ENCODE data around the gene ZNF761. TPM values are rescaled to one million over a fixed set of nuclear protein-coding genes. Genes with fewer than 3 reads are reported as not detected.

The ZNF761 gene
- total and polyA plus RNA-seq, 2 of the 13 experiments (the other 11 are each of a cell fraction or from before 2014, with no cell fraction given), result 11.6 to 16.2 TPM

- no peak for TF ChIP-seq HCFC1 (IDR thresholded peaks at IDR 0.05; ENCODE audit: low read depth, low read length)
- TF ChIP-seq STAT5B (CRISPR knock-in tag; IDR thresholded peaks at IDR 0.05), result no peak
- peak; percentile 69; the same call in 1 of the 2 replicates for TF ChIP-seq ZNF292 (CRISPR knock-in tag; IDR thresholded peaks at IDR 0.05; ENCODE audit: borderline replicate concordance, low read depth)
- TF ChIP-seq ZNF143 (CRISPR knock-in tag; IDR thresholded peaks at IDR 0.05), result 0 out of 2 replicates have a peak, but pooled peaks have one; percentile 13
- TF ChIP-seq FOXA3 (CRISPR knock-in tag; IDR thresholded peaks at IDR 0.05), result peak; percentile 20; the same call in 1 of the 2 replicates
- peak; percentile 31; the same call in 1 of the 2 replicates for TF ChIP-seq ATF2 (CRISPR knock-in tag; IDR thresholded peaks at IDR 0.05)
- TF ChIP-seq ZNF263 (CRISPR knock-in tag; IDR thresholded peaks at IDR 0.05), result peak; percentile 44
- TF ChIP-seq CTCF (CRISPR knock-in tag; IDR thresholded peaks at IDR 0.05), result no peak
- 0 out of 2 replicates have a peak, but pooled peaks have one; percentile 18 for TF ChIP-seq MED1 (CRISPR knock-in tag; IDR thresholded peaks at IDR 0.05)
- TF ChIP-seq ARNTL (CRISPR knock-in tag; IDR thresholded peaks at IDR 0.05), result no peak
- TF ChIP-seq ZNF891 (CRISPR knock-in tag; IDR thresholded peaks at IDR 0.05), result no peak
- TF ChIP-seq ZNF629 (CRISPR knock-in tag; conservative IDR thresholded peaks at IDR 0.05), result peak; percentile 39; the same call in 1 of the 2 replicates
- TF ChIP-seq PCBP1 (IDR thresholded peaks at IDR 0.05; ENCODE audit: borderline replicate concordance, low read depth, low read length), result no peak
- no peak for TF ChIP-seq DMAP1 (CRISPR knock-in tag; IDR thresholded peaks at IDR 0.05)
- no peak for TF ChIP-seq NR0B2 (CRISPR knock-in tag; IDR thresholded peaks at IDR 0.05)
- no peak for TF ChIP-seq SMC3 (IDR thresholded peaks at IDR 0.05; ENCODE audit: low read length)
- TF ChIP-seq HINFP (CRISPR knock-in tag; IDR thresholded peaks at IDR 0.05; ENCODE audit: low read depth), result no peak
- TF ChIP-seq CERS6 (CRISPR knock-in tag; IDR thresholded peaks at IDR 0.05), result no peak
- no peak for TF ChIP-seq LCORL (IDR thresholded peaks at IDR 0.05)
- peak; percentile 51; the same call in 1 of the 2 replicates for TF ChIP-seq LCORL (CRISPR knock-in tag; IDR thresholded peaks at IDR 0.05)
- TF ChIP-seq TP53 (CRISPR knock-in tag; conservative IDR thresholded peaks at IDR 0.05), result no peak
- no peak for TF ChIP-seq KLF15 (CRISPR knock-in tag; IDR thresholded peaks at IDR 0.05; ENCODE audit: borderline replicate concordance)
- no peak for TF ChIP-seq DNMT3B (CRISPR knock-in tag; conservative IDR thresholded peaks at IDR 0.05)
- no peak for TF ChIP-seq MXI1 (IDR thresholded peaks at IDR 0.05; ENCODE audit: borderline replicate concordance, low read depth, low read length)
- no peak for TF ChIP-seq ATF7 (IDR thresholded peaks at IDR 0.05)
- peak; percentile 23; the same call in 1 of the 2 replicates for TF ChIP-seq ATF7 (CRISPR knock-in tag; IDR thresholded peaks at IDR 0.05)
- TF ChIP-seq ZNF3 (CRISPR knock-in tag; IDR thresholded peaks at IDR 0.05), result no peak
- TF ChIP-seq ZMAT5 (CRISPR knock-in tag; IDR thresholded peaks at IDR 0.05; ENCODE audit: borderline replicate concordance, low read depth), result no peak
These were observed 37.2 kb upstream of the ZNF761 start (continued) for GRCh38 chr19:53394522-53394973.

Data from HepG2 (cell line).